Loucy (cell line): Measurements from ENCODE around the gene RHBDD2.

Experiments
- CTCF ChIP-seq: fragments of 200-600 bp; sonication (generic); conservative IDR thresholded peaks from 2 replicates; pipeline ENCODE4 v1.5.1; 2014; ENCODE audit warnings: mild to moderate bottlenecking, antibody characterized with exemption, low read length
- EZH2phosphoT487 ChIP-seq: fragments of 200-600 bp; IDR thresholded peaks from 2 replicates; pipeline ENCODE4 v1.6.1; 2018; ENCODE audit warnings: antibody characterized with exemption, mild to moderate bottlenecking, moderate library complexity, borderline replicate concordance

- TF ChIP-seq CTCF (no peak), EZH2phosphoT487 (no peak)
Observed at GRCh38 chr7:75915416-75916156, 36.8 kb downstream of the RHBDD2 start.
